HG03045 (cell line): ENCODE results near the gene MPDZ.

Experiments
- ATAC-seq: cut with Tn5 transposase; IDR thresholded peaks from one replicate; pipeline ENCODE4 v1.9.1; 2021; ENCODE audit warnings: mild to moderate bottlenecking, moderate library complexity; ENCODE audit not compliant: unreplicated experiment

Gene MPDZ

GRCh38 chr9:13279284-13280141, at the start of gene MPDZ:
Gene MPDZ, minus strand, starts transcription at chr9:13279692. Its CDS starts 29,377 bp downstream, at chr9:13250315.
- no peak for ATAC-seq

GRCh38 chr9:13324988-13325387, 45.5 kb upstream of the MPDZ start:
- no peak for ATAC-seq

DNA sequence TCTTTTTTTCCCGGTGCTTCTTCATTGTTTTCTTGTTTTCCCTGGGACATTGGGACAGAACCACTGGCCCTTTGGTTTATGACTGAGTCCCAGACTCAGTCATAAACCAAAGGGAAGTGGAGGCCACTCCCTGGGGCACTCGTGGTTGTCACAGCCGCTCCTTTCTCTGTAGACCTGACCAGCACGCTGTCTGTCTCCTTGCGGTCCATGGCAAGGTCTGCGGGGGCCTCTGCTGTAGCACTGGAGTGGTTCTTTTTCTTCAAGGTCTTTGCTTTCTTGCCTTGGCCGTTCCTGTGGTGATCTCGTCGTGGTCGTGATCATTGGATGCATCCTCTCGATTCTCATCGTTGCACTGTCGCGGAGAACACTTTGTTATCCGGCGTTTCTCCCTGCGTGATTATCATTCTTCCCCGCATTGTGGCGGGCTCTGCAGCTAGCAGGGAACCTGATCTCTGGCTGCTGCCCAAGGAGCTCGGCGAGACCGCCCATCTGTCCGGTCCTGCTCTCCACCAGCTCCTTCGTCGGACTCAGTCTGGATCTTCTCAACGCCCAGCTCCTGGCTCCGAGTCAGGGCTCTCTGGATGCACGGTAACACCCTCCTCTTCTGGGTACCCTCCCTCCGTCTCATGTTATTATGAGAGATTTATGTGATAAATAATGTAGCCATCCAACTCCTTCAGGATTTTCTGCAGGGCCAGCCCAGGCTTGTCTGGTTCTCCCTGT, 43.5 kb upstream of the MPDZ start:
- ATAC-seq = no peak

DNA sequence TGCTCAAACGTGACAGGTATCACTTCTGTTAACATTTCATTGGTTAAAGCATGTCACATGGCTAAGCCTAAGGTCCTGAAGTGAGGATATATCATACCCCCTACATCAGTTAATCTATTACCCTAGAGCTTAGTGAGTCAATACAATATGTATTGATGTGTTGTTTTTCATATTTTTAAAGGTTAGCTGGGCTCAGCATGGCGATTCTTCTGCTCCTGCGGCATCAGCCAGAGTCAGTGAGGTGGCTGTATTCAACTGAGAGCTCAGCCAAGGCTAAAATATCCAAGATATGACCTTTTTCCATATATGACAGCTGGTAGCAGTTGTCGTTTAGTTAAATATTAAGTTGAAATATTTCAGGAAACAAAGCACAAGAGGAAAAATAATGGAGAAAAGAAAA, 38.5 kb upstream of the MPDZ start:
- ATAC-seq = no peak

- no peak for ATAC-seq
Observed at GRCh38 chr9:13296972-13297371, 17.5 kb upstream of the MPDZ start.

DNA sequence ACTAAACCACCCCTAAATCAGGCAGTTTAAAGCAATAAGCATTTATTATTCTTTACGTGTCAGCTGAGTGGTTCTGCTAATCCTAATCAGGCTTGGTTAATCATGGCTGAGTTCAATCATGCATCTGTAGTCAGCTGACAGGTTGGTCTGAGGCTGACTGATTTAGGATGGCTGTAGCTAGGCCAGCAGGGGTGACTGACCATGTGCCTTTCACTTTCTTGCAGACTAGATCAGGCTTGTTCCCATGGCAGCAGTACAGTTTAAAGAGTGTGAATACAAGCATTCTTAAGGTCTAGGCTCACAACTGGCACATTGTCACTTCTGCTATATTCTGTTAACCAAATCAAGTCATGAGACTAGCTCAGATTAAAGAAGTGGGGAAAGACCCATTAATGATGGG, 16.1 kb upstream of the MPDZ start:
- ATAC-seq = no peak

DNA sequence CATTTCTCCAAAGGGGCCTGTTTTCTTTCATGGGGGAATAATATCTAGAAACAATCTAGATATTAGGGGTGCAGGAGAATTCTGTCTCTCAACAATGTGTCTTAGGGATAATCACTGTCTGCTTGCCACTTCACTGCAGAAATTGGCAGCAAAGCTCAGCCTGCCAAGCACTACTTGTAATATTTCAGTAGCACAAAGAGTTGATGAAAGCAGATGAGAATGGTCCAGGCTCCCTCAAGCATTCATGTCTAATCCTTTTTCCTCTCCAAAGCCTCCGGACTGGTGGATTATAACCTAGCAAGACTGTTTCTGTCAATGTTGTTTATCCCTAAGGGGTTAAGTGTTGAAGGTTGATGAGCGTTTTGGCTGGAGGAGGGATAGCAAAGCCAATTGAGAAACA, 13.3 kb upstream of the MPDZ start:
- no peak for ATAC-seq

DNA sequence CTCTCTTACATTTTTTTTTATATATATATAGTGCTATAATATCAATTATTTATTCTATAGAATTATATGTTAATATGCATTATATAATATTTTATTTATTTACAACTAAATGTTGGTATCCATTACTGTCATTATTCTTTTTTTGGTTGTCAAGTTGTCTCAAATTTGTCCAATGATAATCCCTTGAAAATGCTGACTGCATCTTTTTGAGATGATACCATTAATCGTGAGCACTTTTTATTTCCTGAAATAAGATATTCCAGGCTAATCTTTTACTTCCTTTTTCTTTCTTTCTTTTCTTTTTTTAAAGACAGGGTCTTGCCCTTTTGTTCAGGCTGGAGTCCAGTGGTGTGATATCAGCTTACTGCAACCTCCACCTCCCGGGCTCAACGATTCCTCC, 12.7 kb upstream of the MPDZ start:
- ATAC-seq = no peak

GRCh38 chr9:13291718-13292117, 12.2 kb upstream of the MPDZ start:
- no peak for ATAC-seq

DNA sequence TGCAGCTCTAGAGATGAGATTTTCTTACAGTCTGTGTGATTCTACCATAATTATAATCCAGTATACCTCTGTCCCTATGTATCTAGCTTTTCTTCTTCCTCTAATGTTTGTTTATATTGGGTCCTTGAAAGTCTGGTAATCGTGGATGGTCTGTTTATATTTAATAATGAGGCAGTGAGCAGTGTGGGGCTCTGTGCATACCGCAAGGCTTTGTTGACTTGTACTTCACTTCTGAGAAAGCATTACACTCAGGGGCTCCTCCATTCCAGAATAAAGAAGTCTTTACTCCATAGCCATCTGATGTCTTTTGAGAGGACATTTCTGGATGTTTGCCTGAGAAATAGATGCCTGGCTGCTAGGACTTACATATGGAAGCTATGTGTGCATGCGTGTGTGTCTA, 4.5 kb upstream of the MPDZ start:
- ATAC-seq = no peak

GRCh38 chr9:13282998-13283397, 3.5 kb upstream of the MPDZ start:
- no peak for ATAC-seq

DNA sequence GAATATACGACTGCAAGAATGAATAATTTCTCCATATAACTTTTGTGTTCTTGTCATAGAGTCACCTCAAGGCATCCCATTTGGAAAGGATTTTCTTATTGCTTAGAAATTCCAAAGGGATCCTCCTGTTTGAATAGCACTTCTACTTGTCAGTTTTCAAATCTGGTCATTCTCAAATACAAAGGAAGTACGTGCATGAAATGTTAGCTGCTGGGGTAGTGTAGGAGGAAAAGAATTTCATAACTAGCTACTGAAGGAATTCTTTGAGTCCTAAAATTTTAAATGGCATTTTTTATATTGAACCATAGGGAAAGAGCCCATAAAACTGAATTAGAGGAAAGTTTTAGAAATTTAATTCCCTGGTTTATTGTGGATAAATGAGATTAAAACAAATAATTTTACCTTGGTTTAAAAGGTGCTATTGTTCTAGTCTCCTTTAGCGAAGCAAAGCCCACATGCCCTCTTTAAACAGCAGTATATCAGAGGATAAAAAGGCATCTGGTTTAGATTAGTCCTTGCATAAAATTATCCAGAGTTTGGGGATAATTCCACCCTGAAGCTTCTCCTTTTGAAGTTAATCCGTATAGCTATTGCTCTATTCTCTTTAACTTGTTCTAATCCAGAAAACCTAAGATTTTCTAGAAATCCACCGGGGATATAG, 2.0 kb upstream of the MPDZ start:
- ATAC-seq = no peak

DNA sequence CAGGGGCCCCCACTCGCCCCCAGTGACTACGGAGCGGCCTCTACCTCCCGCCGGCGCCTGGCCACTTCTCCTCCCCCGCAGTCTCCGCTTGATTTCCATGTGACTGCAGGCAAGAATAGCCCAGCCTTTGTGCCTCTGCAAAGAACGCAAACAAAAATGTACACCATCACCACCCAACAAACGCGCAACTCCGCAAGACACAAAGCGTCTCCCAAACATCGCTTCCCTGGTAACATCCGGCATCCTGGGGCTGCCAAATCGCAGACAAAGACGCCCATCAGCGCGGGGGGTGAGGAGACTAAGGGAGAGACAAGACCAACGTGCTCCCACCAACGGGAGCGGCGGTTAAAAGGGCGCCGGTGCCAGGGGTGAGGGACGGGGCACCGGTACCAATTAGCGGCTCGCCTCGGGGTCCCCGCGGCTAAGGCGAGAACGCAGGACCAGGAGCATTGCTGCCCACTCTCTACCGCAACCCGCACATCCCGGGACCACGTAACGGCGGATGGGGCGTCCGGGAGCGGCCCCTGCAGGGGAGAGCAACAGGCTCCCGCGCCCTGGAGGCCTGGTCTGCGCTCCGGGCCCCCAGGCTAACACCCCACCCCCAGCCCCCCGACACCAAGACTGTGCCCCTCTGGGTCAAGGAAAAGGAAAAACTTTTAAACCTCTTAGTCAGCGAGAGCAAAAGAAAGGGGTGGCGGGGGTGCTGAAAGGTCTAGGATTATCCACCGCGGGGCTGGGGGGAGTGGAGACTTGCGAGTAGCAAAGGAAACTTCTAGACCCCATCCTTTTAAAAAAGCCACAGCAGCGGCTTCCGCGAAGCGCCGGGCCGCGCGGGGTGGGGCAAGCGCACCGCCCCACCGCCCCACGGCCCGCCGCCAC, 885 bp downstream of the MPDZ start:
- ATAC-seq = no peak

GRCh38 chr9:13278023-13278367, 1.5 kb downstream of the MPDZ start:
- ATAC-seq = no peak

- ATAC-seq = no peak
Observed at GRCh38 chr9:13274886-13275641, 4.4 kb downstream of the MPDZ start.

DNA sequence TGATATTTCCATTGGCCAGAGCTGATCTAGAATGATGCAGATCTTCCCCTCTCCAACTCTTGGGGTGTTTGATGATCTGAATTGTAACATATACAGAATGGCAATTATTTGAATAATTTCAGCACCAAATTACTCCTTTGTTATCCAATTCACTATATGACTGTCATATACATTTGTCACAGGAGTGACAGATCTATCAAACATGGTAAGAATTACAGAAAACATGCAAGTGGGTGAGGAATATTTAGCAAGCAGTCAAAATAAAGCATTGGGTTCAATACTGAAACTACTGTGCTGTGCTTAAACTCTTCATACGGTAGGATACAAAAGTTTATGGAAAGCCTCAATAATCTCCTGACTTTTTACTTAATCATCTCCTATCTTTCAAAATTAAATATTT, 8.8 kb downstream of the MPDZ start:
- ATAC-seq = no peak

- no peak for ATAC-seq
Observed at GRCh38 chr9:13269589-13270452, 9.7 kb downstream of the MPDZ start.

DNA sequence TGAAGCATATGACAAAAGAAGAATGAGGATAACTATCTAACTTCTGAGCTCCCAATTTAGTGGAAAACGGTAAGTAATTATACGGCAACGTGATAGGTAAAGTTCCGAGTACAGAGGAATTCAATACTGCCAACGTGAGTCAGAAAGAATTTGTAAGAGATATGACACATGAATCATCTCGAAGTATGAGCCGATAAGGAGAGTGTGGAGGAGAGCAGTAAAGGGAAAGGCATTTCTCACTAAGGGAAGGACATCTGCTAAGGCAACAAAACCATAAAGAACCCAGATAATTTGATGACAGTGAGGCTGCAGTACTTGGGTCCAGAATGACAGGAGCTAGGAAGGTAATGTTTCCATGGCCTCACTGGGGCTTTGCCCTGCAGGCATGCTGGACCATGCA, 11.0 kb downstream of the MPDZ start:
- no peak for ATAC-seq

DNA sequence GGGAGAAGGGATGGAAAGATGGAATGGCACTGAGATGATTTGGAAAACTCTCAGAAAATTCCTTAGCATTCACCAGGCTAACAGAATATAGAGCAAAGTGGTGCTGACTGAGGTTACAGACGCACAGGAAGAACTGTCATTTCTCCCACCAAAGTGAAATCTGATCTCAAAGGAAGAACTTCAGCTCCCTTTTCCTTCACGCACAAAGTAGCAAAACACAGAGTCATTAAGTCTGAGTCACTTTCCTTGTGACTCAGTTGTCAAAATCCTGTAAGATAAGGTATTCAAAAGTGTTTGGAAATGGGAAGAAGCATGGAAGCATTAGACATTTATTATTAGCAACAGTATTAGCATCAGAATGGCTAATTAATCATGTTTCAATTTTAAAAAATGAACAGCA, 11.7 kb downstream of the MPDZ start:
- ATAC-seq = no peak
